WTC11 (cell line): ENCODE measurements around the gene TAS1R1. TPM values are rescaled to one million over a fixed set of nuclear protein-coding genes. Genes with fewer than 3 reads are reported as not detected.

Source experiments
- ARID4B ChIP-seq: sonication (generic); formaldehyde crosslinking; IDR thresholded peaks from 2 replicates; pipeline ENCODE4 v1.8.0; 2023; ENCODE audit warnings: missing genetic modification reagents, mild to moderate bottlenecking, borderline replicate concordance
- CREB1 ChIP-seq: sonication (generic); formaldehyde crosslinking; IDR thresholded peaks from 2 replicates; pipeline ENCODE4 v1.8.0; 2023; ENCODE audit warnings: mild to moderate bottlenecking, missing genetic modification reagents
- E2F1 ChIP-seq: sonication (generic); formaldehyde crosslinking; IDR thresholded peaks from 2 replicates; pipeline ENCODE4 v1.8.0; 2022; ENCODE audit warnings: mild to moderate bottlenecking, missing genetic modification reagents
- E2F4 ChIP-seq: sonication (generic); formaldehyde crosslinking; IDR thresholded peaks from 2 replicates; pipeline ENCODE4 v1.8.1; 2022; ENCODE audit warnings: low read depth, mild to moderate bottlenecking, moderate library complexity, missing genetic modification reagents, borderline replicate concordance
- ERG ChIP-seq: fragments of 250-450 bp; sonication (Bioruptor Pico); IDR thresholded peaks from 2 replicates; pipeline ENCODE4 v1.8.0; 2021; ENCODE audit warnings: mild to moderate bottlenecking
- ESRRA ChIP-seq: sonication (generic); formaldehyde crosslinking; IDR thresholded peaks from 2 replicates; pipeline ENCODE4 v1.8.1; 2022; ENCODE audit warnings: mild to moderate bottlenecking, missing genetic modification reagents, borderline replicate concordance
- FOXK1 ChIP-seq: sonication (generic); formaldehyde crosslinking; IDR thresholded peaks from 2 replicates; pipeline ENCODE4 v1.8.0; 2022; ENCODE audit warnings: mild to moderate bottlenecking, moderate library complexity, missing genetic modification reagents
- FOXP4 ChIP-seq: sonication (generic); formaldehyde crosslinking; IDR thresholded peaks from 2 replicates; pipeline ENCODE4 v1.8.0; 2022; ENCODE audit warnings: mild to moderate bottlenecking, missing genetic modification reagents
- IRF1 ChIP-seq: sonication (generic); formaldehyde crosslinking; IDR thresholded peaks from 2 replicates; pipeline ENCODE4 v1.8.0; 2023; ENCODE audit warnings: missing genetic modification reagents
- JAZF1 ChIP-seq: fragments of 250-450 bp; sonication (Bioruptor Pico); IDR thresholded peaks from 2 replicates; pipeline ENCODE4 v1.9.0; 2021; ENCODE audit warnings: moderate library complexity, mild to moderate bottlenecking, inconsistent platforms
- JUN ChIP-seq: sonication (generic); formaldehyde crosslinking; IDR thresholded peaks from 2 replicates; pipeline ENCODE4 v1.8.0; 2023; ENCODE audit warnings: mild to moderate bottlenecking, missing genetic modification reagents
- NFE2L1 ChIP-seq: sonication (generic); formaldehyde crosslinking; IDR thresholded peaks from 2 replicates; pipeline ENCODE4 v1.8.1; 2023; ENCODE audit warnings: missing genetic modification reagents
- PRRX2 ChIP-seq: fragments of 250-450 bp; sonication (Bioruptor Pico); IDR thresholded peaks from 2 replicates; pipeline ENCODE4 v1.8.0; 2021; ENCODE audit warnings: mild to moderate bottlenecking
- RELA ChIP-seq: sonication (generic); formaldehyde crosslinking; IDR thresholded peaks from 2 replicates; pipeline ENCODE4 v1.8.1; 2022; ENCODE audit warnings: missing genetic modification reagents, mild to moderate bottlenecking, borderline replicate concordance
- RORB ChIP-seq: fragments of 250-450 bp; sonication (Bioruptor Pico); IDR thresholded peaks from 2 replicates; pipeline ENCODE4 v1.9.0; 2021; ENCODE audit warnings: mild to moderate bottlenecking
- STAT6 ChIP-seq: sonication (generic); formaldehyde crosslinking; conservative IDR thresholded peaks from 2 replicates; pipeline ENCODE4 v1.8.1; 2023; ENCODE audit warnings: mild to moderate bottlenecking, low read depth, missing genetic modification reagents, moderate library complexity
- TCF7 ChIP-seq: sonication (generic); formaldehyde crosslinking; IDR thresholded peaks from 2 replicates; pipeline ENCODE4 v1.8.0; 2022; ENCODE audit warnings: mild to moderate bottlenecking, low read depth, missing genetic modification reagents, moderate library complexity
- USF1 ChIP-seq: sonication (generic); formaldehyde crosslinking; IDR thresholded peaks from 2 replicates; pipeline ENCODE4 v1.8.0; 2022; ENCODE audit warnings: mild to moderate bottlenecking, missing genetic modification reagents
- ZNF121 ChIP-seq: sonication (generic); formaldehyde crosslinking; IDR thresholded peaks from 2 replicates; pipeline ENCODE4 v1.8.0; 2023; ENCODE audit warnings: missing genetic modification reagents
- ZNF396 ChIP-seq: fragments of 250-450 bp; sonication (Bioruptor Pico); IDR thresholded peaks from 2 replicates; pipeline ENCODE4 v1.8.0; 2021; ENCODE audit warnings: mild to moderate bottlenecking, moderate library complexity, borderline replicate concordance
- ZNF416 ChIP-seq: fragments of 250-450 bp; sonication (Bioruptor Pico); IDR thresholded peaks from 2 replicates; pipeline ENCODE4 v1.9.0; 2021; ENCODE audit warnings: mild to moderate bottlenecking, inconsistent platforms
- ZSCAN18 ChIP-seq: fragments of 250-450 bp; sonication (Bioruptor Pico); IDR thresholded peaks from 2 replicates; pipeline ENCODE4 v2.1.2; 2022; ENCODE audit warnings: mild to moderate bottlenecking, moderate library complexity
- total RNA-seq: library from RNA; stranded (reverse); gene quantifications from 3 replicates; pipeline ENCODE4 v1.2.3, GENCODE V29; 2021

Gene TAS1R1
- total RNA-seq, 1 experiment from 2014 or later: 0.11 TPM

- peak; percentile 81 for TF ChIP-seq IRF1 (CRISPR knock-in tag)
- peak; percentile 44 for TF ChIP-seq TCF7
- TF ChIP-seq ZNF416: no peak
- TF ChIP-seq RELA (CRISPR knock-in tag): peak; percentile 79; the same call in 1 of the 2 replicates
- TF ChIP-seq STAT6 (CRISPR knock-in tag): no peak
- TF ChIP-seq ERG (CRISPR knock-in tag): no peak
- peak; percentile 84; the same call in 1 of the 2 replicates for TF ChIP-seq FOXP4 (CRISPR knock-in tag)
- no peak for TF ChIP-seq ZNF396 (CRISPR knock-in tag)
- TF ChIP-seq ZSCAN18 (CRISPR knock-in tag): no peak
- peak; percentile 91 for TF ChIP-seq ARID4B (CRISPR knock-in tag)
- TF ChIP-seq JUN: no peak; the same call in 1 of the 2 replicates
- peak; percentile 16; the same call in 1 of the 2 replicates for TF ChIP-seq ESRRA (CRISPR knock-in tag)
- no peak for TF ChIP-seq PRRX2
- TF ChIP-seq FOXK1 (CRISPR knock-in tag): peak; percentile 70
- TF ChIP-seq ZNF121 (CRISPR knock-in tag): peak; percentile 81; the same call in 1 of the 2 replicates
- no peak for TF ChIP-seq E2F1 (CRISPR knock-in tag)
- no peak for TF ChIP-seq JAZF1 (CRISPR knock-in tag)
- 0 out of 2 replicates have a peak, but pooled peaks have one; percentile 52 for TF ChIP-seq NFE2L1
- TF ChIP-seq USF1 (CRISPR knock-in tag): peak; percentile 32; the same call in 1 of the 2 replicates
- TF ChIP-seq CREB1: peak; percentile 10; the same call in 1 of the 2 replicates
- TF ChIP-seq E2F4: peak; percentile 70
- TF ChIP-seq RORB (CRISPR knock-in tag): no peak
These were observed 47.0 kb downstream of the TAS1R1 start (continued) for GRCh38 chr1:6601923-6602668.
